OCI-LY7 (cell line): ENCODE data around the gene UBE4A. TPM values are rescaled to one million over a fixed set of nuclear protein-coding genes. Genes with fewer than 3 reads are reported as not detected.
A peak's percentile ranks its signal among the peaks of the same experiment; 100 is the strongest.

Experiments
- BruUV-seq: library from RNA; stranded (reverse); fragments of 400-500 nt; replicated peaks from 2 replicates; lab custom pipeline; 2021; lab: Mats Ljungman, UMichigan
- CTCF ChIA-PET: fragments of 300-600 bp; sonication (Branson Sonifier 250); formaldehyde crosslinking; loops from one replicate; lab custom pipeline; 2022; ENCODE audit warnings: antibody characterized with exemption; ENCODE audit not compliant: unreplicated experiment; lab: Charles Lee
- POLR2A ChIA-PET: fragments of 300-600 bp; sonication (Branson Sonifier 250); formaldehyde crosslinking; loops from one replicate; lab custom pipeline; 2022; ENCODE audit warnings: antibody characterized with exemption; lab: Charles Lee
- DNase-seq: peaks from one replicate; pipeline ENCODE4 v3.0.0-alpha.2; 2015; ENCODE audit warnings: low spot score
- H2AFZ ChIP-seq: fragments of 200-600 bp; sonication (generic), shearing (Covaris generic); 2 replicates; pipeline ENCODE4 v1.6.1; 2014; ENCODE audit warnings: mild to moderate bottlenecking, antibody characterized with exemption, low read length, moderate library complexity
- H3K27ac ChIP-seq: fragments of 200-600 bp; sonication (generic); 2 replicates; pipeline ENCODE4 v1.5.1; 2014; ENCODE audit warnings: mixed run types, low read depth, mild to moderate bottlenecking, moderate library complexity, low read length, inconsistent platforms; ENCODE audit not compliant: poor library complexity, severe bottlenecking
- H3K36me3 ChIP-seq: fragments of 200-600 bp; sonication (generic); 2 replicates; pipeline ENCODE4 v1.6.1; 2014; ENCODE audit warnings: mild to moderate bottlenecking, antibody characterized with exemption, low read length, moderate library complexity, mixed read lengths; ENCODE audit not compliant: insufficient read depth
- H3K4me1 ChIP-seq: fragments of 200-600 bp; sonication (generic); 2 replicates; pipeline ENCODE4 v1.5.1; 2014; ENCODE audit warnings: mild to moderate bottlenecking, low read length; ENCODE audit not compliant: insufficient read depth, poor library complexity, severe bottlenecking
- H3K4me2 ChIP-seq: fragments of 200-600 bp; sonication (generic); 2 replicates; pipeline ENCODE4 v1.6.1; 2014; ENCODE audit warnings: mild to moderate bottlenecking, low read length
- H3K4me3 ChIP-seq: fragments of 200-600 bp; sonication (generic); 2 replicates; pipeline ENCODE4 v1.5.1; 2014; ENCODE audit warnings: mild to moderate bottlenecking, low read depth, low read length; ENCODE audit not compliant: poor library complexity, severe bottlenecking
- H3K79me2 ChIP-seq: fragments of 200-600 bp; sonication (generic); 2 replicates; pipeline ENCODE4 v1.6.1; 2016; ENCODE audit warnings: low read depth, mild to moderate bottlenecking, low read length, moderate library complexity, mixed read lengths; ENCODE audit not compliant: insufficient read depth
- H3K9me2 ChIP-seq: fragments of 200-600 bp; sonication (generic); 2 replicates; pipeline ENCODE4 v1.6.1; 2016; ENCODE audit warnings: mild to moderate bottlenecking, low read length, mixed read lengths; ENCODE audit not compliant: insufficient read depth
- H3K9me3 ChIP-seq: fragments of 200-600 bp; sonication (generic); 2 replicates; pipeline ENCODE4 v1.6.1; 2014; ENCODE audit warnings: mild to moderate bottlenecking, mixed run types, low read length, mixed read lengths
- H4K20me1 ChIP-seq: fragments of 200-600 bp; sonication (generic); 2 replicates; pipeline ENCODE4 v1.6.1; 2014; ENCODE audit warnings: mild to moderate bottlenecking, antibody characterized with exemption, low read length, moderate library complexity, mixed read lengths; ENCODE audit not compliant: insufficient read depth
- EZH2phosphoT487 ChIP-seq: fragments of 200-600 bp; sonication (generic); IDR thresholded peaks from 2 replicates; pipeline ENCODE4 v1.6.1; 2018; ENCODE audit warnings: low read depth, borderline replicate concordance, mild to moderate bottlenecking, mixed run types, antibody characterized with exemption, low read length, moderate library complexity, mixed read lengths
- intact Hi-C: fragments of 100-400 bp; cut with micrococcal nuclease; formaldehyde crosslinking; loops from one replicate; pipeline ENCODE4 v1.10.0; 2022; ENCODE audit not compliant: unreplicated experiment
- total RNA-seq, 2 experiments: library from RNA; depleted of rRNA in 1 of 2; stranded (reverse); fragments of >200 nt in 1 of 2; shearing (Covaris generic) in 1 of 2; gene quantifications; 2 replicates each; pipeline ENCODE4 v1.2.3, GENCODE V29; 2014 to 2022
- TF ChIP-seq, protein P1 (sequence below): fragments of 200-600 bp; sonication (generic); conservative IDR thresholded peaks from 2 replicates; pipeline ENCODE4 v1.5.1; 2014; ENCODE audit warnings: mild to moderate bottlenecking, antibody characterized with exemption, low read length, moderate library complexity, mixed read lengths

The UBE4A gene
- total RNA-seq, 2 experiments from 2014 or later, result 28.0 to 38.4 TPM

GRCh38 chr11:118373263-118373662, 13.9 kb downstream of the UBE4A start:
- H3K36me3 ChIP-seq, result peaks cover 92% of the 10 kb centered on the region
- H3K79me2 ChIP-seq, result no peaks in the 10 kb centered on the region
- CTCF ChIA-PET, result no interaction called here
- H3K4me3 ChIP-seq, result no peak overlapping the region
- no peak overlapping the region for H2AFZ ChIP-seq
- H3K27ac ChIP-seq, result no peak overlapping the region
- no peak overlapping the region for H3K4me2 ChIP-seq
- no peaks in the 10 kb centered on the region for H3K9me2 ChIP-seq
- no peak for DNase-seq
- intact Hi-C loops, result no loop called here
- no peaks in the 10 kb centered on the region for H3K9me3 ChIP-seq
- no peak for TF ChIP-seq EZH2phosphoT487
- TF ChIP-seq, protein P1, sequence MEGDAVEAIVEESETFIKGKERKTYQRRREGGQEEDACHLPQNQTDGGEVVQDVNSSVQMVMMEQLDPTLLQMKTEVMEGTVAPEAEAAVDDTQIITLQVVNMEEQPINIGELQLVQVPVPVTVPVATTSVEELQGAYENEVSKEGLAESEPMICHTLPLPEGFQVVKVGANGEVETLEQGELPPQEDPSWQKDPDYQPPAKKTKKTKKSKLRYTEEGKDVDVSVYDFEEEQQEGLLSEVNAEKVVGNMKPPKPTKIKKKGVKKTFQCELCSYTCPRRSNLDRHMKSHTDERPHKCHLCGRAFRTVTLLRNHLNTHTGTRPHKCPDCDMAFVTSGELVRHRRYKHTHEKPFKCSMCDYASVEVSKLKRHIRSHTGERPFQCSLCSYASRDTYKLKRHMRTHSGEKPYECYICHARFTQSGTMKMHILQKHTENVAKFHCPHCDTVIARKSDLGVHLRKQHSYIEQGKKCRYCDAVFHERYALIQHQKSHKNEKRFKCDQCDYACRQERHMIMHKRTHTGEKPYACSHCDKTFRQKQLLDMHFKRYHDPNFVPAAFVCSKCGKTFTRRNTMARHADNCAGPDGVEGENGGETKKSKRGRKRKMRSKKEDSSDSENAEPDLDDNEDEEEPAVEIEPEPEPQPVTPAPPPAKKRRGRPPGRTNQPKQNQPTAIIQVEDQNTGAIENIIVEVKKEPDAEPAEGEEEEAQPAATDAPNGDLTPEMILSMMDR, result no peak
- no peaks in the 10 kb centered on the region for H4K20me1 ChIP-seq
- POLR2A ChIA-PET, result interaction anchor here (0.7 to 1.2 kb wide), 5 partner anchors 10 to 386 kb away, joined by 3 to 4 read pairs (median 3); no protein-coding TSS in a partner anchor
- TSS peak; percentile 36 for BruUV-seq
- no peaks in the 10 kb centered on the region for H3K4me1 ChIP-seq

DNA sequence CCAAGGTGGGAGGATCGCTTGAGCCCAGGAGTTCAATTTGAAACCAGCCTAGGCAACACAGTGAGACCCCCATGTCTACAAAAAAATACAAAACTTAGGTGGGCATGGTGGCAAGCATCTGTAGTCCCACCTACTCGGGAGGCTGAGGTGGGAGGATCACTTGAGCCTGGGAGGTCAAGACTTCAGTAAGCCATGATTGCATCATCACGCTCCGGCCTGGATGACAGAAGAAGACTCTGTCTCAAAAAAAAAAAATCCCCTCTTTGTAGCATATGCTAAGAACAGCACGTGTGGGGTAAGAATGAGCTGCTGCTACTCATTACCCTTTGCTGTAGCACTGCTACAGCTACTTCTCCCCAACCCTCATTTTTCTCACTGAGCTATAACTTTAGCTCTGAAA, 14.5 kb downstream of the UBE4A start:
- no TSS peak for BruUV-seq
- Histone ChIP-seq H2AFZ (no peak overlapping the region), H3K36me3 (peaks cover 92% of the 10 kb centered on the region), H3K4me2 (no peak overlapping the region), H3K27ac (no peak overlapping the region), H3K9me3 (no peaks in the 10 kb centered on the region), H3K79me2 (no peaks in the 10 kb centered on the region), H4K20me1 (no peaks in the 10 kb centered on the region), H3K4me1 (no peaks in the 10 kb centered on the region), H3K4me3 (no peak overlapping the region), H3K9me2 (no peaks in the 10 kb centered on the region)
- TF ChIP-seq EZH2phosphoT487, result no peak
- TF ChIP-seq, protein P1, result no peak
- intact Hi-C loops, result no loop called here
- DNase-seq, result no peak
- CTCF ChIA-PET, result no interaction called here
- POLR2A ChIA-PET, result interaction anchor here (0.5 to 2.4 kb wide), 5 partner anchors 8 to 770 kb away, joined by 3 to 8 read pairs (median 3); no protein-coding TSS in a partner anchor

- no peak for DNase-seq
- ChIA-PET POLR2A (interaction anchor here (0.5 to 2.4 kb wide), 3 partner anchors 9 to 63 kb away, joined by 3 to 8 read pairs (median 3); no protein-coding TSS in a partner anchor), CTCF (no interaction called here)
- H3K27ac ChIP-seq, result no peak overlapping the region
- H3K4me2 ChIP-seq, result no peak overlapping the region
- no peak overlapping the region for H2AFZ ChIP-seq
- no peaks in the 10 kb centered on the region for H3K79me2 ChIP-seq
- no peak overlapping the region for H3K4me3 ChIP-seq
- H4K20me1 ChIP-seq, result no peaks in the 10 kb centered on the region
- H3K4me1 ChIP-seq, result no peaks in the 10 kb centered on the region
- TF ChIP-seq EZH2phosphoT487, result no peak
- TF ChIP-seq, protein P1, result no peak
- intact Hi-C loops, result no loop called here
- TSS peak; percentile 29 for BruUV-seq
- no peaks in the 10 kb centered on the region for H3K9me3 ChIP-seq
- no peaks in the 10 kb centered on the region for H3K9me2 ChIP-seq
- peaks cover 92% of the 10 kb centered on the region for H3K36me3 ChIP-seq
Observed at GRCh38 chr11:118374729-118375128, 15.3 kb downstream of the UBE4A start.
